Tibial nerve (tissue), 4 donors: ENCODE data around the gene CYTIP. TPM values are rescaled to one million over a fixed set of nuclear protein-coding genes. Genes with fewer than 3 reads are reported as not detected.

Experiments
- DNase-seq, 2 donors: peaks; one replicate each; pipeline ENCODE4 v3.0.0-alpha.2; 2019; ENCODE audit warnings: low spot score in 2 of 2
- H3K27ac ChIP-seq, 4 donors: fragments of 200-600 bp; sonication (generic) in 3 of 4; one replicate each; pipeline ENCODE4 v1.5.1; 2017 to 2019; ENCODE audit warnings: mild to moderate bottlenecking in 1 of 4
- H3K27me3 ChIP-seq, 2 donors: fragments of 200-600 bp; sonication (generic) in 1 of 2; one replicate each; pipeline versions ENCODE4 v1.5.1 to v1.6.0; 2017 to 2019
- H3K36me3 ChIP-seq, 3 donors: fragments of 200-600 bp; sonication (generic); one replicate each; pipeline ENCODE4 v1.5.1; 2018 to 2019
- H3K4me1 ChIP-seq, 4 donors: fragments of 200-600 bp; sonication (generic) in 3 of 4; one replicate each; pipeline ENCODE4 v1.5.1; 2017 to 2019
- H3K4me3 ChIP-seq, 4 donors: fragments of 200-600 bp; sonication (generic) in 3 of 4; one replicate each; pipeline ENCODE4 v1.5.1; 2017 to 2019; ENCODE audit warnings: mild to moderate bottlenecking in 1 of 4, moderate library complexity in 1 of 4
- H3K9me3 ChIP-seq, 4 donors: fragments of 200-600 bp; sonication (generic) in 3 of 4; one replicate each; pipeline ENCODE4 v1.5.1; 2017 to 2019
- CTCF ChIP-seq, 5 experiments: fragments of 200-600 bp in 3 of 5; fragments of 450-650 bp in 2 of 5; sonication (generic) in 3 of 5; IDR thresholded peaks; one replicate each; pipeline ENCODE4 v1.5.1; 2016 to 2019; ENCODE audit warnings: antibody characterized with exemption in 5 of 5, mild to moderate bottlenecking in 3 of 5, moderate library complexity in 2 of 5
- EP300 ChIP-seq, 2 donors: sonication (generic); formaldehyde crosslinking; IDR thresholded peaks; one replicate each; pipeline ENCODE4 v1.6.1; 2017; ENCODE audit warnings: antibody characterized with exemption in 2 of 2, mild to moderate bottlenecking in 1 of 2
- POLR2A ChIP-seq, 2 donors: fragments of 450-650 bp; IDR thresholded peaks; one replicate each; pipeline ENCODE4 v1.6.1; 2017; ENCODE audit warnings: antibody characterized with exemption in 2 of 2, mild to moderate bottlenecking in 2 of 2, moderate library complexity in 2 of 2
- WGBS, 2 donors: methylation state at CpG; one replicate each; pipeline ENCODE4 v1.1.5; 2018; 5-methylcytosine and 5-hydroxymethylcytosine counted together
- total RNA-seq, 4 donors: library from RNA; depleted of rRNA; stranded (reverse); fragments of >200 nt; gene quantifications; one replicate each; pipeline ENCODE4 v1.1.0, GENCODE V29; 2016

The CYTIP gene
- total RNA-seq, 4 donors from 2014 or later = 3.7 to 9.3 (median 8.1) TPM

- no peak overlapping the region for H3K4me3 ChIP-seq
- H3K9me3 ChIP-seq = peaks cover 0 to 2% (median 0%) of the 10 kb centered on the region in 4 donors
- DNase-seq = no peak
- no peak for TF ChIP-seq POLR2A (IDR thresholded peaks at IDR 0.05)
- TF ChIP-seq CTCF (IDR thresholded peaks at IDR 0.05) = no peak
- TF ChIP-seq EP300 (IDR thresholded peaks at IDR 0.05) = no peak
- no peaks in the 10 kb centered on the region for H3K36me3 ChIP-seq
- no peak overlapping the region for H3K27ac ChIP-seq
- H3K4me1 ChIP-seq = no peaks in the 10 kb centered on the region
- WGBS, 2 donors = 83 to 84% methylated on average over 3 of the region's 3 CpGs
- H3K27me3 ChIP-seq = no peaks in the 10 kb centered on the region
These were observed 48.1 kb downstream of the CYTIP start for GRCh38 chr2:157395811-157396210.

GRCh38 chr2:157394928-157395327 lies 49.0 kb downstream of the CYTIP start:
- H3K4me1 ChIP-seq = no peaks in the 10 kb centered on the region
- H3K36me3 ChIP-seq = no peaks in the 10 kb centered on the region

GRCh38 chr2:157393348-157393747 lies 50.5 kb downstream of the CYTIP start:
- H3K4me1 ChIP-seq = no peaks in the 10 kb centered on the region
- 58 to 62% methylated on average over 3 of the region's 3 CpGs for WGBS, 2 donors

More at GRCh38 chr2:157394928-157395327, 49.0 kb downstream of the CYTIP start:
- no peak overlapping the region for H3K27ac ChIP-seq
- H3K4me3 ChIP-seq = no peak overlapping the region
- H3K9me3 ChIP-seq = peaks cover 0 to 2% (median 0%) of the 10 kb centered on the region in 4 donors
- no peaks in the 10 kb centered on the region for H3K27me3 ChIP-seq
- TF ChIP-seq EP300 (IDR thresholded peaks at IDR 0.05) (no peak), CTCF (IDR thresholded peaks at IDR 0.05) (no peak)
- 67 to 74% methylated on average over 1 of the region's 1 CpG for WGBS, 2 donors
- no peak for DNase-seq

GRCh38 chr2:157388827-157389226 lies 55.1 kb downstream of the CYTIP start:
- Histone ChIP-seq H3K27ac (no peak overlapping the region), H3K9me3 (peaks cover 0 to 8% (median 0%) of the 10 kb centered on the region in 4 donors), H3K4me1 (no peaks in the 10 kb centered on the region), H3K36me3 (no peaks in the 10 kb centered on the region), H3K27me3 (no peaks in the 10 kb centered on the region), H3K4me3 (no peak overlapping the region)
- TF ChIP-seq CTCF (IDR thresholded peaks at IDR 0.05) (no peak), POLR2A (IDR thresholded peaks at IDR 0.05) (no peak), EP300 (IDR thresholded peaks at IDR 0.05) (no peak)
- no peak for DNase-seq
- 85 to 86% methylated on average over 2 of the region's 2 CpGs for WGBS, 2 donors

More at GRCh38 chr2:157393348-157393747, 50.5 kb downstream of the CYTIP start:
- H3K27ac ChIP-seq = no peak overlapping the region
- H3K36me3 ChIP-seq = no peaks in the 10 kb centered on the region
- no peaks in the 10 kb centered on the region for H3K27me3 ChIP-seq
- H3K9me3 ChIP-seq = peaks cover 0 to 7% (median 0%) of the 10 kb centered on the region in 4 donors
- H3K4me3 ChIP-seq = no peak overlapping the region
- DNase-seq = no peak
- TF ChIP-seq CTCF (IDR thresholded peaks at IDR 0.05) = no peak
- no peak for TF ChIP-seq POLR2A (IDR thresholded peaks at IDR 0.05)
- no peak for TF ChIP-seq EP300 (IDR thresholded peaks at IDR 0.05)

- Histone ChIP-seq H3K9me3 (peaks cover 0 to 8% (median 0%) of the 10 kb centered on the region in 4 donors), H3K27ac (no peak overlapping the region), H3K4me3 (no peak overlapping the region), H3K4me1 (no peaks in the 10 kb centered on the region), H3K27me3 (no peaks in the 10 kb centered on the region), H3K36me3 (no peaks in the 10 kb centered on the region)
- no peak for TF ChIP-seq CTCF (IDR thresholded peaks at IDR 0.05)
- no peak for TF ChIP-seq EP300 (IDR thresholded peaks at IDR 0.05)
- TF ChIP-seq POLR2A (IDR thresholded peaks at IDR 0.05) = no peak
- WGBS, 2 donors = 81 to 86% methylated on average over 1 of the region's 1 CpG
- no peak for DNase-seq
These were observed 57.1 kb downstream of the CYTIP start for GRCh38 chr2:157386747-157387146.
